ENCODE measurements around the gene SDK1. TPM values are rescaled to one million over a fixed set of nuclear protein-coding genes. Genes with fewer than 3 reads are reported as not detected.

Gene SDK1
- total and polyA plus RNA-seq, 2 of the 8 experiments (the other 6 are each of a cell fraction or from before 2014, with no cell fraction given), result 3.3 to 7.2 TPM

GRCh38 chr7:4058158-4058557 lies 757.1 kb downstream of the SDK1 start:
- no peak overlapping the region for H2BK5ac ChIP-seq (ENCODE audit: low read depth, low read length)
- no peak overlapping the region for H2AFZ ChIP-seq (ENCODE audit: low read length)
- H3K9ac ChIP-seq (replicated peaks in 1 of 4; ENCODE audit: extremely low read depth in 1 of 4, low read depth in 3 of 4, low read length in 3 of 4), result no peak overlapping the region
- FAIRE-seq (no peak), DNase-seq (ENCODE audit: low read depth in 1 of 2, low spot score in 2 of 2) (no peak)
- H3K9me3 ChIP-seq (ENCODE audit: insufficient read depth in 2 of 2, low read depth in 1 of 2, low read length in 1 of 2), result peaks cover 0 to 4% of the 10 kb centered on the region in 2 experiments; a peak in 1 of 4 replicates
- no peak overlapping the region for H3K18ac ChIP-seq (ENCODE audit: extremely low read depth, low read length)
- WGBS, 2 experiments (ENCODE audit: extremely low coverage in 1 of 2, insufficient coverage in 1 of 2, insufficient read length in 1 of 2, insufficient replicate concordance in 2 of 2, low coverage in 1 of 2, low lambda C conversion rate in 2 of 2, missing lambda C conversion rate in 1 of 2), result 97% methylated on average over 1 of the region's 1 CpG; no CpG with 5 or more reads in 1 of the 2 experiments
- H3K4me1 ChIP-seq (replicated peaks in 1 of 4; ENCODE audit: control insufficient read depth in 3 of 4, insufficient read depth in 4 of 4, low read length in 3 of 4), result no peaks in the 10 kb centered on the region
- H3K23me2 ChIP-seq (ENCODE audit: low read depth, low read length), result no peaks in the 10 kb centered on the region
- H4K5ac ChIP-seq (ENCODE audit: insufficient read length, low read depth, low read length), result no peak overlapping the region
- H3K79me1 ChIP-seq (ENCODE audit: low read depth, low read length), result no peaks in the 10 kb centered on the region
- H3K56ac ChIP-seq (replicated peaks; ENCODE audit: insufficient read length, low read depth, low read length), result no peak overlapping the region
- no peak overlapping the region for H2BK12ac ChIP-seq (ENCODE audit: low read depth, low read length)
- no peak overlapping the region for H4K8ac ChIP-seq (ENCODE audit: extremely low read depth, insufficient read depth, low read length)
- no peaks in the 10 kb centered on the region for H4K20me1 ChIP-seq (replicated peaks in 1 of 2; ENCODE audit: control insufficient read depth in 1 of 2, insufficient read depth in 2 of 2, low read length in 2 of 2)
- no peaks in the 10 kb centered on the region for H3K36me3 ChIP-seq (ENCODE audit: control insufficient read depth in 2 of 4, insufficient read depth in 4 of 4, low read length in 3 of 4)
- no peaks in the 10 kb centered on the region for H3K79me2 ChIP-seq (ENCODE audit: control insufficient read depth in 1 of 2, insufficient read depth in 2 of 2, low read length in 2 of 2)
- H2BK15ac ChIP-seq (ENCODE audit: low read length), result no peak overlapping the region
- no peak for TF ChIP-seq SRF (IDR thresholded peaks at IDR 0.05; ENCODE audit: low read depth, low read length)
- no peak overlapping the region for H2AK5ac ChIP-seq (ENCODE audit: low read depth, low read length)
- no peak overlapping the region for H3K14ac ChIP-seq (ENCODE audit: insufficient read length)
- ChIA-PET POLR2A (ENCODE audit: partially characterized antibody) (no interaction called here), CTCF (ENCODE audit: partially characterized antibody) (no interaction called here)
- H3K4me3 ChIP-seq (ENCODE audit: extremely low read depth in 1 of 4, insufficient read depth in 2 of 4, low read depth in 3 of 4, low read length in 4 of 4), result no peak overlapping the region
- no peak overlapping the region for H2BK20ac ChIP-seq (ENCODE audit: low read length)
- H3K27ac ChIP-seq (ENCODE audit: low read depth, low read length), result no peak overlapping the region
- no peaks in the 10 kb centered on the region for H3K27me3 ChIP-seq (replicated peaks in 1 of 4; ENCODE audit: control insufficient read depth in 3 of 4, extremely low read depth in 1 of 4, insufficient read depth in 3 of 4, low read length in 3 of 4)
- H3K23ac ChIP-seq (ENCODE audit: insufficient read length), result no peak overlapping the region
- no peak overlapping the region for H2BK120ac ChIP-seq (replicated peaks; ENCODE audit: low read depth, low read length)
- no peak overlapping the region for H3K4me2 ChIP-seq (ENCODE audit: insufficient read depth in 1 of 2, low read depth in 2 of 2, low read length in 2 of 2)
- no peak overlapping the region for H4K91ac ChIP-seq (replicated peaks; ENCODE audit: insufficient read length, low read length)
- no peak overlapping the region for H3K4ac ChIP-seq (replicated peaks; ENCODE audit: insufficient read length, low read depth, low read length)
